GM19238 (cell line): Measurements from ENCODE around the gene KRTAP5-2.
"Not testable (repeated sequence)": the region's sequence is repeated elsewhere in the genome, so short reads cannot be mapped to it uniquely, and the experiment has no call there.

ENCODE experiments used
- DNase-seq: peaks from one replicate; pipeline ENCODE4 v3.0.0; 2011; ENCODE audit warnings: low spot score; ENCODE audit not compliant: insufficient read length

Gene KRTAP5-2

DNA sequence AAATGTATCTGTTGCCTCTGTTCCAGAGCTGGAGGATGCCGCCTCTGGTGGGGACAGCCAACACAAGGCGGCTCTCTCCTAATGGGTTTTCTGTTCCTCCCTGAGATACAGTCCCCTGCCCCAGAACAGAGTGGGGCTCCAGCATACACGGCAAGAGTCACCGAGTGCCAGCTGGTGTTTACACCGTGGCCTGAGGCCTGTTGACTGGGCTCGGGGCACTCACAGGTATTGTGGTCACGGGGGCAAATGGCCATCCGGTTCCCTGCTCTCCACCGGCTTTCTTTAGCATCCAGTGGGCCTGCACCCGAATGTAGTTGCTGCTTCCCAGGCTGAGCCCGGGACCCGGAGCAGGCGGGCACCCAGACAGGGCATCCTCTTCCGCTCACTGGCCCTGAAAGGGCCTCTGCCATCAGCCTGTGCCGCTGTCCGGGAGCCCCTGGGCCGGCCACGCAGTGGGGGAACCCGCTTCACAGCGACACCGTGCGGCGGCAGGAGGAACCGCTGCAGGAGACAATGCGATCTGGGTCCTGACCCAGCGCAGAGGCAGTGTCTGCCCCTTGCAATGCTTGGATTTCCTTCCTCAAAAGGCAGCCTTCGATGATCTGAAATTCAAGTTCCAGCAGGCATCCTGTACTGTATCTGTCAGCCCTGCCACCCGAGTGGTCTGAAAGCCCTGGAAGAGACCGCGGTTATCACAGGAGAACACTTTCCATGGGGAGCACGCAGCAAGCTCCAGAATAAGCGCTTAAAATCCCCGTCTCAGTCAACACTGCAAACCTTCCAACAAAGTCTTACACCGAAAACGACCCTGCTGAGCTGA lies 30.6 kb upstream of the KRTAP5-2 start:
- peak; percentile 66 for DNase-seq

GRCh38 chr11:1625541-1625940 lies 27.4 kb upstream of the KRTAP5-2 start:
- no peak for DNase-seq

- no peak for DNase-seq
Observed at GRCh38 chr11:1624621-1625020, 26.5 kb upstream of the KRTAP5-2 start.

DNA sequence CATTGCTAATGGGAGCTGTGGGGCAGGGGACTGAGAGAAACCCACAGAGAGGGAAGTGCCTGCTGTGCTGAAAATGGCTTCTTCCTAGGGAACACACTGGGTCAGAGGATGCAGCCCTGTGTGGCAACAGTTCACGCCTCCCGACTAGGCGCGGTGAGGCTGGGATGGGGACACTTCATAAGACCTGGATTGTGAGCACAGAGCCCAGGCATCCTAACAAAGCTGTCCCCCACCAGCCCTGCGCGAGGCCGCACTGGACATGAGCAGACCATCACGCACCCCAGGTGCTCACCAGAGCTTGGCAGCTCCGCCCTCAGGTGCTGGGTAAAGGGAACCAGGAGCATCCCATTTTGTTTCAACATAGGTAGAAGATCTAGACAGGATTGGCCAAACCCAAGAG lies 25.6 kb upstream of the KRTAP5-2 start:
- DNase-seq: no peak

- no peak for DNase-seq
Observed at GRCh38 chr11:1622086-1622485, 24.0 kb upstream of the KRTAP5-2 start, which contains the start of gene KRTAP5-4. Gene KRTAP5-4, minus strand, starts transcription at chr11:1622138. Its CDS starts 45 bp downstream, at chr11:1622093.

DNA sequence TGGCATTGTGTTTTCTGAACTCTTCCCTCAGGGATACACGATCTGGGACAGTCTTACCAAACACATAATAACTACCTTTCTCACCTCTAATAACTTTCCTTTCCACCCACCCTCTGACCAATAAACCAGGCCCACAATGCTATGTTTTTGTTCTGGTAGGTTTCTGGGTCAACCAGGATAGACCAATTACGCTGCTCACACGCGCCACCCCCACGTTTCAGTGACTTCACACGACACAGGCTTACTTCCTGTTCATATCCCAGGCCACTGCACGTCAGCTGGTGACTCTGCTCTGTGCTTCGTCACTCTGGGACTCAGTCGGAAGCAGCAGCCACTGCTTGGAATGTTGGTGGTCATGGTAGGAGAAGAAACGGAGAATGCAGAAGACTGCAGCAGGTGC lies 21.4 kb upstream of the KRTAP5-2 start:
- DNase-seq: no peak

- no peak for DNase-seq
Observed at GRCh38 chr11:1618231-1618630, 20.1 kb upstream of the KRTAP5-2 start.

- DNase-seq: no peak
Observed at GRCh38 chr11:1608363-1608762, 10.3 kb upstream of the KRTAP5-2 start, which contains the start of gene KRTAP5-3. Gene KRTAP5-3, minus strand, starts transcription at chr11:1608463. Its CDS starts 78 bp downstream, at chr11:1608385.

DNA sequence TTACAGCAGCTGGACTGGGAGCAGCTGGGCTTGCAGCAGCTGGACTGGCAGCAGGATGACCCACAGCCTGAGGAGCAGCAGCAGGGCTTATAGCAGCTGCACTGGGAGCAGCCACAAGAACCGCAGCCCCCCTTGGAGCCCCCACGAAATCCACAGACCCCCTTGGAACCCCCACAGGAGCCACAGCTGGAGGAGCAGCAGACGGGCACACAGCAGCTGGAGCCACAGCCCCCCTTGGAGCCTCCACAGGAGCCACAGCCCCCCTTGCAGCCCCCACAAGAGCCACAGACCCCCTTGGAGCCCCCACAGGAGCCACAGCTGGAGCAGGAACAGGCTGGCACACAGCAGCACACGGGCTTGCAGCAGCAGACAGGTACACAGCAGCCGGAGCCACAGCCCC lies 9.8 kb upstream of the KRTAP5-2 start:
- not testable (repeated sequence) for DNase-seq

DNA sequence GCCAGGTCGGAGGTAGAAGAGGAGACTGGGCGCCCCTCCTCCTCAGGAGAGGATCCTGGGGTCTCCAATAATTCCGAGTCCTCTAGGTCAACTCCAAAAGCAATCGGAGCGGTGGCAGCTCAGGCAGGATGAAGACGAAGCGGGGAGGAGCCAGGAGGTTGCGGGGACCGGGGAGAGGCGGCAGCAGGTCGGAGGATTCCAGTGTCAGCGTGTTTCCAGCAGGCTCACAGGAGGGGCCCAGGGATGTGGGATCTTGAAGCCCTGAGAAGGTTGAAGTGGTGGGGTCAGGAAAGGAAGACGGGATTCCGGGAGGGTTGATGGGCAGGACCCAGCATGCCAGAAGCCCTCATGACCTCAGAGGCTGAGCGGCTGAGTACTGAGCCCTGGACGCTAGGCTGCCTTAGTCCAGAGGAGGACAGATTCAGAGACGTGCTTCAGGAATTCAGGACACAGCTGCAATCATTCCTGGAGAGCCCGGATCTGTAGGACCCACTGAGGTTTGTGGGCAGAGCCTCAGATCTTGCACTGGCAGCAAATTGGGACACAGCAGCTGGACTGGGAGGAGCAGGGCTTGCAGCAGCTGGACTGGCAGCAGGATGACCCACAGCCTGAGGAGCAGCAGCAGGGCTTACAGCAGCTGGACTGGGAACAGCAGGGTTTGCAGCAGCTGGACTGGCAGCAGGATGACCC lies 9.2 kb upstream of the KRTAP5-2 start:
- not testable (repeated sequence) for DNase-seq

- peak; percentile 71 for DNase-seq
Observed at GRCh38 chr11:1605923-1606322, 7.8 kb upstream of the KRTAP5-2 start.

DNA sequence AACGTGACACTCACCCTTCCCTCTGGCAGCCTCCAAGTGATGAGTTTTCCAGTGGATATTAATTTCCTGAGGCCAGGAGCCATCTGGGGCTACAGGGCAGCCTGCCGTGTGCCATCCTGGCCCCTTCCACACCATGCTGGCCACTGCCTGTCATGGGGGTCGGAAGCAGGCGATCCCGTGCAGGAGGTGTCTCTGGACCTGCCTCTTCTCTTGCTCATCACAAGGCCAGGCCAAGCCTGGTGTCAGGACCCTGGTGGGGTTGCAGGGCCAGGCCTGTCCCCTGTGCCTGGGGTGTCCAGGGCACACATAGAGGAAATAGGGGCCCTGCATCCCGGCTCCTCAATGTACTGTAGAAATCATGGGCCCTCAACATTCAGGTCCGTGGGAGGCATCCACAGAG lies 6.6 kb upstream of the KRTAP5-2 start:
- DNase-seq: no peak

DNA sequence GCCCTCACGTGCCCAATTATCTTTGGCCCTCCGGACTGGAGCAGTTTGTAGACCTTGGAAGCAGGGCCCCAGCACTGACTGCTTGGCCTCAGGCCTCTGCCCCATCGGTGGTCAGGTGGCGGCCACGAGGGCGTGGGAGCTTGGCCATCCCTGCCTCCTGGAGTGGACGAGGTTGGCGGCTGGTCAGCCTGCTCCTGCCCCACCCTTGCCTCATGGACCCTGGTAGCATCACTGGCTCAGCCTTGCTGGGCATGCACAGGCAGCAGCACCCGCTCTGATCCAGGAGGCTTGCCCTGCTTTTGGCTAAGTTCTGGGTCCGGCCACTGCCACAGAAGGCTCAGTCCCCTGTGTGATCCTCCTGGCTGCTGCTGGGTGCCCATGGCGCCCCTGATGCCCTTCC lies 6.1 kb upstream of the KRTAP5-2 start:
- DNase-seq: no peak

DNA sequence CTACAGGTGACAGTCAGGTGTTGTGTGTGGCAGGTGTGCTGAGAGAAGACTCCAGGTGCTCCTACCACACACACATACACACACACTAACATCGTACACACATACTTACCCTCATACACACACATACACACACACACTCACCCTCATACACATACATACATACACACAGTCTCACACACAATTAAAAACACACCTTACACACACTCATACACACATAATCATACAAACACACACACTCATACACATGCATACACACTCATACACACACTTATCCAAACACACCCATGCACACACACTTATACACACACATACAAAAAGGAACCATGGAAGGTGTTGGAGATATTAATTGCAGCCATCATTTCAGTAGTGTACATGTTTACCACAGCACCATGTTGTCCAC lies 5.5 kb upstream of the KRTAP5-2 start:
- no peak for DNase-seq

DNA sequence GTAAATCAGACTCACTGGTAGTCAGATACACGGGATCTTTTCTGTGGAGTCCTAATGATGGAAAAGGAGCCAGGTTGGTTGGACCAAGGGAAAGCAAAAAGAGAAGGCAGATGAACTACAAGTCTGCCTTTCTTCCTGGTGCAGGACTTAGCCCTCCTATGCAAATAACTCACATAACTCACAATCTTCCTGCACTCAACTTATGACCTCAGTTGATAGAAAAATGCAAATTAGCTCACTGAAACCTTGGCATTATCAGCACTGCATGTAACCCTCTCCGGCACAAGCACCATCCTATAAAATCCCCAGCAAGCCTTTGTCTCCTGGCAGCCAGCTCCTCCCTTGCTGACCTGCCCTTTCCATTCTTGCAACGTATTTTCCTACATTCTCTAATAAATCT lies 3.6 kb upstream of the KRTAP5-2 start:
- not testable (repeated sequence) for DNase-seq

DNA sequence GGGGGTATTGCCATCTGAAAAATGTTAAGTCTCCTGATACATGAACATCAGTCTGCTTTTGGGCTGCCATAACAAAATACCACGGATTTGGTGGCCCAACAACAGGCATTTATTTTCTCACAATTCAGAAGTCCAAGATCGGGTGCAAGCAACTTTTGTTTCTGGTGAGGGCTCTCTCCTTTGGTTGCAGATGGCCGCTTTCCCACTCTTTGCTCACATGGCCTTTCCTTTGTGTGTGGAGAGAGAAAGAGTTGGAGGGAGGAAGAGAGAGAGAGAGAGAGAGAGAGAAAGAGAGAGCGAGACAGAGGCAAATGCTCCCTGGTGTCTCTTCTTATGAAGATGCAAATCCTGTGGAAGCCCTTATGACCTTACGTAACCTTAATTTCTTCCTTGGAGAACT lies 2.5 kb upstream of the KRTAP5-2 start:
- no peak for DNase-seq

DNA sequence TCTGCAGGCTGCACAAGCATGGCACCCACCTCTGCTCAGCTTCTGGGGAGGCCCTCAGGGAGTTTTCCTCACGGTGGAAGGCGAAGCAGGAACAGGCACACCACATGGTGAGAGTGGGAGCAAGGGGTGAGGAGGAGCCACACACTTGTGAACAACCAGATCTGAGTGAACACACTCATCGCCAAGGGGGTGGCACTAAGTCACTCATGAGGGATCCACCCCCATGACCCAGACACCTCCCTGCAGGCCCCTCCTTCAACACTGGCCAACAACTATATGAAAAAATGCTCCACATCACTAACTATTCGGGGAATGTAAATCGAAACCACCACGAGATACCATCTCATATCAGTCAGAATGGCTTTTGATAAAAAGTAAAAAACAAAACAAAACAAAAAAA lies 722 bp upstream of the KRTAP5-2 start:
- DNase-seq: no peak

GRCh38 chr11:1598406-1598805 lies 312 bp upstream of the KRTAP5-2 start:
- not testable (repeated sequence) for DNase-seq

- no peak for DNase-seq
Observed at GRCh38 chr11:1597331-1597993, 632 bp downstream of the KRTAP5-2 start.

- DNase-seq: not testable (repeated sequence)
Observed at GRCh38 chr11:1596576-1597121, 1.4 kb downstream of the KRTAP5-2 start.

- not testable (repeated sequence) for DNase-seq
Observed at GRCh38 chr11:1595994-1596575, 2.0 kb downstream of the KRTAP5-2 start.
